Fibroblast of skin of right biceps (primary cell): ENCODE results near the gene FGF18.
"Not testable (repeated sequence)": the region's sequence is repeated elsewhere in the genome, so short reads cannot be mapped to it uniquely, and the experiment has no call there.

ENCODE experiments used
- DNase-seq: peaks from one replicate; pipeline ENCODE4 v3.0.0-alpha.2; 2013

The FGF18 gene

GRCh38 chr5:171418982-171419687 is at the start of gene FGF18:
Gene FGF18, plus strand, starts transcription at chr5:171419647. Its CDS starts 553 bp downstream, at chr5:171420200.
- DNase-seq: peak; percentile 59

GRCh38 chr5:171369898-171370297 is 49.5 kb upstream of the FGF18 start:
- DNase-seq: no peak

GRCh38 chr5:171370881-171371280 is 48.6 kb upstream of the FGF18 start:
- not testable (repeated sequence) for DNase-seq

GRCh38 chr5:171371326-171371725 is 48.1 kb upstream of the FGF18 start:
- no peak for DNase-seq

- no peak for DNase-seq
Observed at GRCh38 chr5:171379961-171380360, 39.5 kb upstream of the FGF18 start.

GRCh38 chr5:171384416-171384815 is 35.0 kb upstream of the FGF18 start:
- not testable (repeated sequence) for DNase-seq

GRCh38 chr5:171384999-171385398 is 34.4 kb upstream of the FGF18 start:
- DNase-seq: peak; percentile 16

- no peak for DNase-seq
Observed at GRCh38 chr5:171386006-171386671, 33.3 kb upstream of the FGF18 start.

- DNase-seq: peak; percentile 31
Observed at GRCh38 chr5:171386861-171387344, 32.5 kb upstream of the FGF18 start.

- peak; percentile 99 for DNase-seq
Observed at GRCh38 chr5:171387345-171387969, 32.0 kb upstream of the FGF18 start, which contains the start of gene NPM1. Gene NPM1, plus strand, starts transcription at chr5:171387849. Its CDS starts 100 bp downstream, at chr5:171387949.

- DNase-seq: peak; percentile 83
Observed at GRCh38 chr5:171387970-171388815, 31.3 kb upstream of the FGF18 start.

- DNase-seq: no peak
Observed at GRCh38 chr5:171388816-171389168, 30.7 kb upstream of the FGF18 start.

- no peak for DNase-seq
Observed at GRCh38 chr5:171390883-171391677, 28.4 kb upstream of the FGF18 start.

- no peak for DNase-seq
Observed at GRCh38 chr5:171391996-171392577, 27.4 kb upstream of the FGF18 start.

- DNase-seq: no peak
Observed at GRCh38 chr5:171392585-171393159, 26.8 kb upstream of the FGF18 start.

- DNase-seq: no peak
Observed at GRCh38 chr5:171395042-171395441, 24.4 kb upstream of the FGF18 start.

- not testable (repeated sequence) for DNase-seq
Observed at GRCh38 chr5:171396583-171396982, 22.9 kb upstream of the FGF18 start.

GRCh38 chr5:171397190-171397589 is 22.3 kb upstream of the FGF18 start:
- no peak for DNase-seq

GRCh38 chr5:171397599-171397998 is 21.8 kb upstream of the FGF18 start:
- no peak for DNase-seq

GRCh38 chr5:171398660-171399059 is 20.8 kb upstream of the FGF18 start:
- not testable (repeated sequence) for DNase-seq

GRCh38 chr5:171400169-171400568 is 19.3 kb upstream of the FGF18 start:
- DNase-seq: no peak
